Endothelial cell of umbilical vein (primary cell): Measurements from ENCODE around the gene SLC6A16. TPM values are rescaled to one million over a fixed set of nuclear protein-coding genes. Genes with fewer than 3 reads are reported as not detected.

ENCODE experiments used
- BruUV-seq: library from RNA; stranded (reverse); fragments of 400-500 nt; replicated peaks from 2 replicates; lab custom pipeline; 2021; lab: Mats Ljungman, UMichigan
- CTCF ChIA-PET: fragments of 300-600, 350-600 bp; sonication (Branson Sonifier 250); formaldehyde crosslinking; loops from one replicate; lab custom pipeline; 2021; ENCODE audit warnings: antibody characterized with exemption, inconsistent platforms; lab: Charles Lee
- POLR2A ChIA-PET: fragments of 300-600, 350-600 bp; sonication (Branson Sonifier 250); formaldehyde crosslinking; loops from one replicate; lab custom pipeline; 2021; ENCODE audit warnings: antibody characterized with exemption, inconsistent platforms; lab: Charles Lee
- DNase-seq: peaks from one replicate; pipeline ENCODE4 v3.0.0-alpha.2; 2011; ENCODE audit warnings: low read depth, low spot score
- FAIRE-seq: peaks from 2 replicates; lab custom pipeline; 2011; peaks lifted over from hg19 to GRCh38; lab: Jason Lieb, UNC
- H2AFZ ChIP-seq: 2 replicates; pipeline ENCODE4 v1.6.0; 2012; ENCODE audit warnings: low read depth, low read length, control low read depth, inconsistent platforms
- H3K27ac ChIP-seq: 2 replicates; pipeline ENCODE4 v1.5.1; 2011; ENCODE audit warnings: low read depth, mild to moderate bottlenecking, control low read depth, low read length, moderate library complexity; ENCODE audit not compliant: insufficient read depth
- H3K27me3 ChIP-seq, 2 experiments: 2 replicates each; pipeline versions ENCODE4 v1.6.0 to v1.6.1; 2011; ENCODE audit warnings: low read length in 2 of 2, mixed read lengths in 1 of 2; ENCODE audit not compliant: control insufficient read depth in 2 of 2, insufficient read depth in 2 of 2
- H3K36me3 ChIP-seq, 2 experiments: 2 replicates in 1 of 2; 3 replicates in 1 of 2; pipeline ENCODE4 v1.5.1; 2011; ENCODE audit warnings: low read length in 2 of 2, mild to moderate bottlenecking in 1 of 2, moderate library complexity in 1 of 2; ENCODE audit not compliant: control insufficient read depth in 2 of 2, insufficient read depth in 2 of 2; ENCODE audit errors: extremely low read depth in 1 of 2
- H3K4me1 ChIP-seq: 3 replicates; pipeline ENCODE4 v1.5.1; 2011; ENCODE audit warnings: mild to moderate bottlenecking, low read length; ENCODE audit not compliant: control insufficient read depth, insufficient read depth; ENCODE audit errors: extremely low read depth
- H3K4me2 ChIP-seq: 2 replicates; pipeline ENCODE4 v1.6.1; 2011; ENCODE audit warnings: low read length, control low read depth, mixed read lengths; ENCODE audit not compliant: insufficient read depth
- H3K4me3 ChIP-seq, 3 experiments: fragments of 200-600 bp in 1 of 3; sonication (generic), shearing (Covaris generic) in 1 of 3; replicated peaks in 1 of 3; 2 replicates each; pipeline ENCODE4 v1.5.1; 2011 to 2016; ENCODE audit warnings: control low read depth in 3 of 3, low read length in 3 of 3, mild to moderate bottlenecking in 2 of 3, inconsistent platforms in 1 of 3, low read depth in 1 of 3, moderate library complexity in 1 of 3; ENCODE audit not compliant: insufficient read depth in 1 of 3
- H3K79me2 ChIP-seq: 2 replicates; pipeline ENCODE4 v1.6.0; 2012; ENCODE audit warnings: low read length, inconsistent platforms; ENCODE audit not compliant: control insufficient read depth, insufficient read depth
- H3K9ac ChIP-seq: replicated peaks from 2 replicates; pipeline ENCODE3; 2011; ENCODE audit warnings: low read length, control low read depth; ENCODE audit not compliant: insufficient read depth; ENCODE audit errors: extremely low read depth
- H3K9me1 ChIP-seq: replicated peaks from 3 replicates; pipeline ENCODE4 v1.6.0; 2011; ENCODE audit warnings: mild to moderate bottlenecking, low read length; ENCODE audit not compliant: control insufficient read depth, insufficient read depth; ENCODE audit errors: extremely low read depth
- H3K9me3 ChIP-seq: replicated peaks from 2 replicates; pipeline ENCODE4 v1.5.1; 2012; ENCODE audit warnings: low read length, inconsistent platforms; ENCODE audit not compliant: control insufficient read depth, insufficient read depth
- H4K20me1 ChIP-seq: replicated peaks from 2 replicates; pipeline ENCODE3; 2011; ENCODE audit warnings: mild to moderate bottlenecking, low read length; ENCODE audit not compliant: control insufficient read depth, insufficient read depth; ENCODE audit errors: extremely low read depth
- CTCF ChIP-seq, 2 donors: IDR thresholded peaks; 1 replicate in 1 of 2; 2 replicates in 1 of 2; pipeline ENCODE4 v1.5.1; 2011; ENCODE audit warnings: low read length in 2 of 2, mild to moderate bottlenecking in 2 of 2, moderate library complexity in 2 of 2, control low read depth in 1 of 2, inconsistent platforms in 1 of 2, low read depth in 1 of 2; ENCODE audit not compliant: insufficient read depth in 1 of 2; ENCODE audit errors: extremely low read depth in 1 of 2
- EZH2 ChIP-seq: IDR thresholded peaks from 2 replicates; pipeline ENCODE4 v1.6.1; 2012; ENCODE audit warnings: borderline replicate concordance, low read depth, mild to moderate bottlenecking, moderate library complexity, low read length, inconsistent platforms; ENCODE audit not compliant: severe bottlenecking
- FOS ChIP-seq: IDR thresholded peaks from 2 replicates; pipeline ENCODE4 v1.6.1; 2011; ENCODE audit warnings: mild to moderate bottlenecking, low read length, moderate library complexity, borderline replicate concordance; ENCODE audit not compliant: insufficient read depth
- GATA2 ChIP-seq: IDR thresholded peaks from 2 replicates; pipeline ENCODE4 v1.7.0; 2011; ENCODE audit warnings: low read depth, mild to moderate bottlenecking, moderate library complexity, mixed read lengths, low read length; ENCODE audit not compliant: insufficient read length, insufficient read depth
- JUN ChIP-seq: IDR thresholded peaks from 2 replicates; pipeline ENCODE4 v1.6.1; 2011; ENCODE audit warnings: borderline replicate concordance, low read depth; ENCODE audit not compliant: insufficient read length, insufficient read depth
- MAX ChIP-seq: IDR thresholded peaks from 2 replicates; pipeline ENCODE4 v1.6.1; 2011; ENCODE audit not compliant: insufficient read depth, insufficient read length
- MYC ChIP-seq: IDR thresholded peaks from one replicate; pipeline ENCODE4 v1.6.1; 2011; ENCODE audit warnings: mild to moderate bottlenecking, low read depth, low read length
- POLR2A ChIP-seq: IDR thresholded peaks from 2 replicates; pipeline ENCODE4 v1.6.1; 2012; ENCODE audit warnings: low read depth, mild to moderate bottlenecking, control low read depth, low read length
- POLR2AphosphoS5 ChIP-seq: IDR thresholded peaks from 2 replicates; pipeline ENCODE4 v1.6.1; 2012; ENCODE audit warnings: low read depth, mild to moderate bottlenecking, control low read depth, low read length, moderate library complexity; ENCODE audit not compliant: insufficient read depth
- dilution Hi-C: fragments of 300-500 bp; cut with MboI; formaldehyde crosslinking; loops from one replicate; pipeline ENCODE4 v1.15.0; 2019; ENCODE audit warnings: low sequenced_read_pairs; ENCODE audit not compliant: extremely low pct_ligation_motif_present
- intact Hi-C: fragments of 100-400 bp; cut with micrococcal nuclease; formaldehyde crosslinking; loops from one replicate; pipeline ENCODE4 v1.10.0; 2022
- polyA plus RNA-seq, 4 experiments: library from polyadenylated mRNA; depleted of rRNA in 3 of 4; stranded (reverse) in 3 of 4; unstranded in 1 of 4; fragments of >200 nt; gene quantifications; 2 replicates each; pipeline versions ENCODE4 v1.2.1 to v1.2.3, GENCODE V29; 2011 to 2012; ENCODE audit warnings: missing spikeins in 1 of 4
- total RNA-seq: library from RNA; stranded (reverse); gene quantifications from 2 replicates; pipeline ENCODE4 v1.2.3, GENCODE V29; 2021

SLC6A16 gene
- total and polyA plus RNA-seq, 2 donors (not counting 3 experiments of a cell fraction or from before 2014, with no cell fraction given) = 1.1 to 1.6 TPM

DNA sequence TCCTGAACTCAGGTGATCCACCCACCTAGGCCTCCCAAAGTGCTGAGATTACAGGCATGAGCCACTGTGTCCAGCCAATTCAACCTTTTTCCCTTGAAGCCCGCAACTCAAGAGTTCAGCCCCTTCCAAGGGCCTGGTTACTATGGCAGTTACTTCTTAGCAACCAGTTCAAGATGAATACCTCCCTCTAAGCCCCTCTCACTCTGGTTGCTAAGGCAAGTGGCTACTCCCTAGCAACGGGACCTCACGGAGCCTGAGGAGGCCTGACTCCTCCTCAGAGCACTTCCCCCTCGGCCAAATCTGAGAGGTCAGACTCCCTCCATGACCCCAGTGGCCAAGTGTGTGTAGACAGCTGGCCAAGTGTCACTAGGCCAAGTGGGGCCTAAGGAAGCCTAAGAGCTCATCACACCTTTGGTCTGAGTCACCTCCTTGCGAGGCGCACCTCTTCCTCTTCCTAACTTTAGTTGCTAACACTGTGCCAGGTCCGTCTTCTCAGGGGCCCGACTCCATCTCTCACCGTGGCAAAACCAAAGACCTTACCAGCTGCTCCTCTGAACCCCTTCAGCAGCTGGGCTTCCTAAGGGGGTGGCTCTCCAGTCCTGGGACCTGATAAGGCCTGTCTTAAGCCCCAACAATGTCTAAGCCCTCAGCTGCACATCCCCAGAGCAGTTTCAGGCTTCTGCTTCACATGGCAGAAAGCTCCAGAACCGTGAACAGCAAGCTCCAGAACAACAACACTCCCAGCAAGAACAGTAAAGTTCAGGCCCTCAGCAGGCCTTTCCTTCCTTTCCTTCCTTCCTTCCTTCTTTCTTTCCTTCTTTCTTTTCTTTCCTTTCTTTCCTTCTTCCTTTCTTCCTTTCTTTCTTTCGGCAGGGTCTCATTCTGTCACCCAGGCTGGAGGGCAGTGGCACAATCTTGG lies 19.8 kb upstream of the SLC6A16 start:
- DNase-seq = no peak
- H3K27me3 ChIP-seq = no peaks in the 10 kb centered on the region
- H3K4me2 ChIP-seq = no peak overlapping the region
- POLR2A ChIA-PET = no interaction called here
- peaks cover 33 to 64% of the 10 kb centered on the region in 2 experiments for H3K36me3 ChIP-seq
- no peaks in the 10 kb centered on the region for H3K9me1 ChIP-seq
- H3K79me2 ChIP-seq = no peaks in the 10 kb centered on the region
- no peak for FAIRE-seq
- CTCF ChIA-PET = interaction anchor here (1.8 kb wide), 1 partner anchor 17 kb away, joined by 5 read pairs; no protein-coding TSS in a partner anchor
- no peak overlapping the region for H2AFZ ChIP-seq
- H3K9me3 ChIP-seq = no peaks in the 10 kb centered on the region
- no peak overlapping the region for H3K4me3 ChIP-seq
- no peak for TF ChIP-seq POLR2A
- TF ChIP-seq MYC = no peak
- TF ChIP-seq CTCF (IDR thresholded peaks at IDR 0.05; ENCODE audit: extremely low read depth in 1 of 2, insufficient read depth in 1 of 2, low read depth in 1 of 2, low read length in 2 of 2) = no peak
- TF ChIP-seq POLR2AphosphoS5 = no peak
- TF ChIP-seq EZH2 = no peak
- TF ChIP-seq MAX = no peak
- no peak for TF ChIP-seq JUN
- no peak for TF ChIP-seq FOS
- TF ChIP-seq GATA2 = no peak
- H3K4me1 ChIP-seq = peaks cover 8% of the 10 kb centered on the region
- intact Hi-C loops = no loop called here
- no peaks in the 10 kb centered on the region for H4K20me1 ChIP-seq
- no peak overlapping the region for H3K9ac ChIP-seq
- H3K27ac ChIP-seq = no peak overlapping the region
- no TSS peak for BruUV-seq
- dilution Hi-C loops = no loop called here
